IMR-90 (cell line): ENCODE data around the gene MRPL58. TPM values are rescaled to one million over a fixed set of nuclear protein-coding genes. Genes with fewer than 3 reads are reported as not detected.
"Not testable (repeated sequence)": the region's sequence is repeated elsewhere in the genome, so short reads cannot be mapped to it uniquely, and the experiment has no call there.

Experiments used
- ATAC-seq: fragments of 200-7000 bp; cut with Tn5 transposase; 2 replicates; pipeline ENCODE4 v1.9.1; 2020; ENCODE audit warnings: low read depth, mild to moderate bottlenecking, moderate library complexity
- BruUV-seq: library from RNA; stranded (reverse); fragments of 400-500 nt; replicated peaks from 2 replicates; lab custom pipeline; 2021; lab: Mats Ljungman, UMichigan
- CTCF ChIA-PET: fragments of 300-600 bp; formaldehyde crosslinking; extraction: SDS; loops from one replicate; lab custom pipeline; 2021; ENCODE audit warnings: antibody characterized with exemption; lab: Yijun Ruan, JAX
- POLR2A ChIA-PET: fragments of 300-600 bp; sonication (Branson Sonifier 250); formaldehyde crosslinking; loops from one replicate; lab custom pipeline; 2022; ENCODE audit warnings: antibody characterized with exemption; ENCODE audit not compliant: unreplicated experiment; lab: Charles Lee
- DNase-seq: peaks from one replicate; pipeline ENCODE4 v3.0.0; 2013
- H2AFZ ChIP-seq: replicated peaks from 2 replicates; pipeline ENCODE3; 2013; ENCODE audit warnings: low read length, mild to moderate bottlenecking; ENCODE audit not compliant: poor library complexity
- H2AK5ac ChIP-seq: 2 replicates; pipeline ENCODE4 v1.6.1; 2013; ENCODE audit warnings: low read depth, low read length, inconsistent platforms
- H2AK9ac ChIP-seq: replicated peaks from 2 replicates; pipeline ENCODE3; 2013; ENCODE audit warnings: mild to moderate bottlenecking, low read depth, low read length, moderate library complexity; ENCODE audit not compliant: poor library complexity
- H2BK120ac ChIP-seq: 2 replicates; pipeline ENCODE4 v1.6.1; 2013; ENCODE audit warnings: low read depth, low read length, inconsistent platforms
- H2BK15ac ChIP-seq: 3 replicates; pipeline ENCODE4 v1.6.1; 2013; ENCODE audit warnings: low read depth, low read length, inconsistent platforms
- H2BK20ac ChIP-seq: 2 replicates; pipeline ENCODE4 v1.6.1; 2013; ENCODE audit warnings: low read depth, mild to moderate bottlenecking, inconsistent platforms, low read length, moderate library complexity
- H2BK5ac ChIP-seq: 2 replicates; pipeline ENCODE4 v1.6.1; 2013; ENCODE audit warnings: mild to moderate bottlenecking, low read depth, low read length, inconsistent platforms; ENCODE audit not compliant: poor library complexity, severe bottlenecking
- H3K14ac ChIP-seq: replicated peaks from 2 replicates; pipeline ENCODE4 v1.6.1; 2013; ENCODE audit warnings: low read depth, low read length, inconsistent platforms
- H3K18ac ChIP-seq: 2 replicates; pipeline ENCODE4 v1.6.1; 2013; ENCODE audit warnings: low read depth, low read length, control low read depth
- H3K23ac ChIP-seq: 2 replicates; pipeline ENCODE4 v1.6.1; 2013; ENCODE audit warnings: low read depth, low read length, inconsistent platforms
- H3K27ac ChIP-seq: 2 replicates; pipeline ENCODE4 v1.5.1; 2013; ENCODE audit warnings: mild to moderate bottlenecking, control low read depth, low read length; ENCODE audit not compliant: insufficient read depth
- H3K27me3 ChIP-seq: 2 replicates; pipeline ENCODE4 v1.6.1; 2013; ENCODE audit warnings: low read length; ENCODE audit not compliant: control insufficient read depth, insufficient read depth
- H3K36me3 ChIP-seq: 2 replicates; pipeline ENCODE4 v1.6.1; 2013; ENCODE audit warnings: low read length, mixed read lengths; ENCODE audit not compliant: control insufficient read depth, insufficient read depth
- H3K4ac ChIP-seq: 2 replicates; pipeline ENCODE4 v1.6.1; 2013; ENCODE audit warnings: low read depth, low read length, inconsistent platforms
- H3K4me1 ChIP-seq: 2 replicates; pipeline ENCODE4 v1.6.1; 2013; ENCODE audit warnings: low read length, mixed read lengths; ENCODE audit not compliant: control insufficient read depth, insufficient read depth
- H3K4me2 ChIP-seq: 2 replicates; pipeline ENCODE4 v1.6.1; 2013; ENCODE audit warnings: low read depth, mild to moderate bottlenecking, control low read depth, low read length, moderate library complexity
- H3K4me3 ChIP-seq: 2 replicates; pipeline ENCODE4 v1.5.1; 2013; ENCODE audit warnings: low read depth, mild to moderate bottlenecking, control low read depth, low read length, moderate library complexity; ENCODE audit not compliant: insufficient read depth
- H3K56ac ChIP-seq: 2 replicates; pipeline ENCODE4 v1.6.1; 2013; ENCODE audit warnings: low read length, inconsistent platforms; ENCODE audit not compliant: insufficient read depth; ENCODE audit errors: extremely low read depth
- H3K79me1 ChIP-seq, 2 experiments: 2 replicates each; pipeline ENCODE4 v1.6.1; 2013; ENCODE audit warnings: low read length in 2 of 2, inconsistent platforms in 1 of 2, low read depth in 1 of 2
- H3K9ac ChIP-seq: 2 replicates; pipeline ENCODE4 v1.6.1; 2013; ENCODE audit warnings: low read depth, low read length, control low read depth
- H3K9me1 ChIP-seq: 2 replicates; pipeline ENCODE4 v1.6.1; 2013; ENCODE audit warnings: low read length, inconsistent platforms; ENCODE audit not compliant: insufficient read depth
- H3K9me3 ChIP-seq: 2 replicates; pipeline ENCODE4 v1.6.1; 2013; ENCODE audit warnings: low read length; ENCODE audit not compliant: control insufficient read depth, insufficient read depth
- H4K20me1 ChIP-seq: 2 replicates; pipeline ENCODE4 v1.6.1; 2013; ENCODE audit warnings: low read length, inconsistent platforms; ENCODE audit not compliant: insufficient read depth
- H4K5ac ChIP-seq: 2 replicates; pipeline ENCODE4 v1.6.1; 2013; ENCODE audit warnings: mild to moderate bottlenecking, low read depth, low read length, control low read depth
- H4K8ac ChIP-seq, 2 experiments: 2 replicates each; pipeline ENCODE4 v1.6.1; 2013; ENCODE audit warnings: low read depth in 2 of 2, low read length in 2 of 2, control low read depth in 1 of 2, inconsistent platforms in 1 of 2
- H4K91ac ChIP-seq: 2 replicates; pipeline ENCODE4 v1.6.1; 2013; ENCODE audit warnings: low read depth, low read length, inconsistent platforms; ENCODE audit not compliant: insufficient read depth
- WGBS, 2 experiments: methylation state at CpG; one replicate each; pipeline versions ENCODE4 v1.1.5 to v1.1.7; 2013; ENCODE audit warnings: missing lambda C conversion rate in 2 of 2; ENCODE audit not compliant: insufficient read length in 1 of 2; ENCODE audit errors: extremely low coverage in 2 of 2; 5-methylcytosine and 5-hydroxymethylcytosine counted together
- dilution Hi-C: fragments of 300-500 bp; cut with HindIII; formaldehyde crosslinking; loops from one replicate; pipeline ENCODE4 v1.14.3; 2018; ENCODE audit warnings: low sequenced_read_pairs; ENCODE audit not compliant: unreplicated experiment
- in situ Hi-C: fragments of 300-500 bp; cut with MboI; formaldehyde crosslinking; loops from 3 replicates; pipeline ENCODE4 v1.14.3; 2019; ENCODE audit warnings: low sequenced_read_pairs, inconsistent platforms, mixed read lengths
- intact Hi-C: fragments of 100-400 bp; cut with micrococcal nuclease; formaldehyde crosslinking; loops from 2 replicates; pipeline ENCODE4 v1.10.0; 2022
- polyA plus RNA-seq, 3 experiments: library from polyadenylated mRNA; depleted of rRNA; stranded (reverse); fragments of >200 nt; gene quantifications; 2 replicates each; pipeline ENCODE4 v1.2.3, GENCODE V29; 2012; ENCODE audit warnings: low replicate concordance in 1 of 3
- total RNA-seq: library from RNA; depleted of rRNA; stranded (reverse); fragments of >200 nt; gene quantifications from 2 replicates; pipeline ENCODE4 v1.2.3, GENCODE V29; 2012

The MRPL58 gene
- total and polyA plus RNA-seq, 2 of the 4 experiments (the other 2 are of a cell fraction), result 42.5 to 53.0 TPM

GRCh38 chr17:74982663-74983313 lies 29.7 kb upstream of the MRPL58 start:
- in situ Hi-C loops, H3K9me3 ChIP-seq, H2BK15ac ChIP-seq, H4K20me1 ChIP-seq, DNase-seq, dilution Hi-C loops, ATAC-seq, H3K9me1 ChIP-seq, CTCF ChIA-PET, POLR2A ChIA-PET, BruUV-seq, H2BK20ac ChIP-seq, intact Hi-C loops, H3K36me3 ChIP-seq, H3K4me1 ChIP-seq, H3K27me3 ChIP-seq: not testable (repeated sequence)
- Histone ChIP-seq H3K4me3 (peak overlapping the region; percentile 77), H3K9ac (peak overlapping the region; percentile 83), H2AK9ac (peak overlapping the region; percentile 70), H2AFZ (peak overlapping the region; percentile 99), H3K4me2 (peak overlapping the region; percentile 71), H4K5ac (peak overlapping the region; percentile 41), H3K23ac (peak overlapping the region; percentile 28; the same call in 1 of the 2 replicates), H2AK5ac (peak overlapping the region; percentile 29), H4K8ac (peak overlapping the region; percentile 77 to 98), H2BK120ac (peak overlapping the region; percentile 3; the same call in 1 of the 2 replicates), H4K91ac (peak overlapping the region; percentile 24; the same call in 1 of the 2 replicates), H2BK5ac (peak overlapping the region; percentile 1), H3K79me1 (peaks cover 4 to 20% of the 10 kb centered on the region in 2 experiments; a peak in 3 of 4 replicates), H3K14ac (peak overlapping the region; percentile 33; the same call in 1 of the 2 replicates), H3K18ac (peak overlapping the region; percentile 8; the same call in 1 of the 2 replicates), H3K27ac (peak overlapping the region; percentile 33), H3K56ac (peak overlapping the region; percentile 14; the same call in 1 of the 2 replicates), H3K4ac (peak overlapping the region; percentile 76)
- WGBS, 2 experiments, result 40% methylated on average over 2 of the region's 14 CpGs; no CpG with 5 or more reads in 1 of the 2 experiments
